T-helper 1 cell treated with Interleukin-12 subunit alpha and Interleukin-12 subunit beta and Interleukin-4 antibody, amounts not matched to agents 30 ng/mL and 1 ng/mL, for 36 hours (primary cell): ENCODE results near the gene MBD3L4. TPM values are rescaled to one million over a fixed set of nuclear protein-coding genes. Genes with fewer than 3 reads are reported as not detected.

Source experiments
- total RNA-seq: library from RNA; stranded (reverse); gene quantifications from 2 replicates; pipeline ENCODE4 v1.2.3, GENCODE V29; 2022

The MBD3L4 gene
- total RNA-seq, 1 donor from 2014 or later, result not detected

Other genes with a start within 250 kb of the MBD3L4 start
- 15.0 and 15.2 TPM in 2 replicates for gene ADGRE1, start 152.6 kb downstream of the MBD3L4 start, total RNA-seq
- gene MBD3L2B, start 18.7 kb downstream of the MBD3L4 start, total RNA-seq, result not detected in 2 replicates
- not detected in 2 replicates for gene MBD3L5, start 9.6 kb downstream of the MBD3L4 start, total RNA-seq
- not detected in 2 replicates for gene MBD3L2, start 9.1 kb upstream of the MBD3L4 start, total RNA-seq
- gene MBD3L3, start 18.5 kb upstream of the MBD3L4 start, total RNA-seq, result not detected in 2 replicates
- gene ZNF557, start 29.5 kb upstream of the MBD3L4 start, total RNA-seq, result 17.9 and 19.1 TPM in 2 replicates